HT1080 (cell line): ENCODE data around the gene NUP62CL. TPM values are rescaled to one million over a fixed set of nuclear protein-coding genes. Genes with fewer than 3 reads are reported as not detected.

Experiments
- DNase-seq: peaks from one replicate; pipeline ENCODE4 v3.0.0-alpha.2; 2015; ENCODE audit warnings: low read depth
- small RNA-seq: library from RNA; depleted of rRNA; stranded (forward); fragments of <200 nt; gene quantifications from one replicate; pipeline ENCODE3, GENCODE V24; 2014
- total RNA-seq: library from RNA; depleted of rRNA; stranded (reverse); fragments of >200 nt; shearing (Covaris generic); gene quantifications from 2 replicates; pipeline ENCODE4 v1.2.3, GENCODE V29; 2014; rRNA removed

The NUP62CL gene
- total RNA-seq, 1 experiment from 2014 or later: not detected

GRCh38 chrX:107153005-107153404 lies 53.2 kb downstream of the NUP62CL start:
- DNase-seq: no peak

DNA sequence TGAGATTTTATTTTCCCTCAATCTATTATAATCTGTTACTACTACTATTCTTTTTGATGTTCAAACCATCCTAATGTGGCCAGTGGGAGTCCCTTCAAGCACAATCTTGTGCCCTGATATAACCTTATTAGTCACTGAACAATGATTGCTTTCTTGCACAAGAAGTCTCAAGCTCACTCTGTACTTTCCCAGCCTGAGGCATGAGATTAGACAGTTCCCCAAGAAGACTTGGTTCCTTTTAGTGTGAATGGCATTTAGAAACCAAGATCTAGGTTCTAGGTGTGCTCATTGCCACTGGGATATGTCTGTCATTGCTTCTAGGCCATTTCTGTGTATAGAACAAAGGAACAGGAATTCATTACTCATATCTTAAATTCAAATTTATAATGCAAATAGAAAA lies 59.6 kb downstream of the NUP62CL start:
- no peak for DNase-seq

GRCh38 chrX:107135965-107136307 lies 70.3 kb downstream of the NUP62CL start:
- no peak for DNase-seq

- DNase-seq: peak; percentile 53
Observed at GRCh38 chrX:107135049-107135964, 70.9 kb downstream of the NUP62CL start.

DNA sequence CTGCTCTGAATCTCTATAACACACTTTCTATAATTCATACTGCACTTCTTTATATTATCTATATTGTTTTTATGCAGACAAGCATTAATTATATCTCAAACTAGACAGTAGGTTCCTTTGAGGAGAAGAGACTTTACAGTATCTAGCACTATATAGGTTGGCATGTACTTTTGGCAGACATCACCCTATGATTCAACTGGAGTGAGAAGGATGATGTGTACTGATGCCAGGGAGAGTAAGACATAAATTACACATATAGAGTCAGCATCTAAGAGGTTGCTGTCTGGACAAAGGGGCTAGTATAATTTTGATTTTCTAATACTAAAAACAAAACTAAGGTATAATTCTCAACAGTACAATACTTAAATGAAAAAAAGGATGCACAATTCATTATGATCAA lies 82.5 kb downstream of the NUP62CL start:
- DNase-seq: peak; percentile 17

DNA sequence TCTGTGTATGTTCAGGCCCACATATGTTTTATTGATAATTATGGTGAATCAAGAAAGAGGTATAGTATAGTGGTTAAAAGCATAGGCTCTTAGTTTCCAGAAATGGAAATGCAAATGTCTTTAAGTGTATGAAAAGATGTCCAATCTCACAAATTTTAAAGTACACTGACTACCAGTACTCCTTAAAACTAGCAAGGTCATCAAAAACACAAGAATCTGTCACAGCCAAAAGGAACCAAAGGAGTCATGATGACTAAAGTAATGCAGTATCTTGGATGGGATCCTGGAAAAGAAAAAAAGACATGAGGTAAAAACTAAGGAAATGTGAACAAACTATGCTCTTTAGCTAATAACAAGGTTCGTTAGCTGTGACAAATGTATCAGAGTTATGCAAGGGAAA lies 87.0 kb downstream of the NUP62CL start:
- no peak for DNase-seq

DNA sequence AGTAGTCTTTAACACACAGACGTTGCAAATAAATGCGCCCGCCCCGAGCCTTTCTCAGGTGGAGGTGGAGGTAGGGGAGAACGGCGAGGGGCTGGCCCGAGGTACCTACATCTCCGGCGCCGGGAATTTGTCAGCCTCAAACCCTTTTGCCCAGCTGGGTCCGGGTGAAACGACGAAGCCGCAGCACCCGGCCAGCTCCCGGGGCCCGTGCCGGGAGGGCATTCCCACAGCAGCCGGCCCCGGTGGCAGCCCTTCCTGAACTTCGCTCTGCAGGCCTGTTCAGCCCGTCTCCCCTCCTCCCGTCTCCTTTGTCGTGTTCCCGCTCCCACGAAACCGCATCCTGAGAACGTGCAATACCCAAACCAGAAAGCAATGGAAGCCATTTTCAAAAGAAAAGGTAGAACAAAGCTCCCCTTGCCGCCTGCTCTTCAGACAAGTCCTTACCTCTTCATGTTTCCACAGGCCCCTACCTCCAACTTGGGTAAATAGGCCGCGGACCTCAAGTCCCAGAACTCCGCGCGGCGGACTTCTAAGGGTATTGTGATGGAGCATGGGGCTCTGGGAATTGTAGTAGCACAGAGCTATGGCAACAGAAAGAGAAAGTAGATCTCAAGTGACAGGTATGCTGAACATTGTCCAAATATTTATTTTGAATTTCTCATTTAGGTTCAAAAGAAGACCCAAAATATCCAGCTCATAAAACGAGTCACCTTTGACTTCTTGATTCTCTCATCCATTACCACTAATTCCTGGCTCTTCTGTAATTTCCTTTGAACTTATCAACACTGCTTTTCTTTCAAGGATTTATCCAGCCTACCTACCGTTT lies 87.7 kb downstream of the NUP62CL start, which contains the start of gene RBM41:
TSS of gene RBM41 (minus strand) at position 501 of the 826 bp plus-strand sequence. CDS start at position 452, 49 bp downstream.
- DNase-seq: peak; percentile 70

- no peak for DNase-seq
Observed at GRCh38 chrX:107117993-107118321, 88.3 kb downstream of the NUP62CL start.

DNA sequence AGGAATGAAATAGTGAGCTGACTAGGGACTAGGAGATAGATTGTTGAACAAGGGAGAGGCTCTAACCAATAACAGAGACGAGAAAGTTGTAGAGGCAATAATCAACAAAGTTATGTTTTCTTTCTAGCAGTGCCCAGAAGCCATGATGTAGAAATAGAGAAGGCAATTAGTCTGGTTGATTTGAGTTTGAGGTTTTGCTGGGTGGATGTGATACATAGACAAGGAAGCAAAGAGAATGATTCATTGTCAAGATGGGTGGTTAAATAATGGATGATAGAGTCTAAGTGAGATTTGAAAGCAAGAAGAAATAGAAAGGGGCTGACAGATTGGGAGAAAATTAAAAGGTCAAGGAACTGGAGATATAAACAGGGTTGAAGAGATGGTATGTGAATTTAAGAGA lies 98.8 kb downstream of the NUP62CL start:
- peak; percentile 20 for DNase-seq

DNA sequence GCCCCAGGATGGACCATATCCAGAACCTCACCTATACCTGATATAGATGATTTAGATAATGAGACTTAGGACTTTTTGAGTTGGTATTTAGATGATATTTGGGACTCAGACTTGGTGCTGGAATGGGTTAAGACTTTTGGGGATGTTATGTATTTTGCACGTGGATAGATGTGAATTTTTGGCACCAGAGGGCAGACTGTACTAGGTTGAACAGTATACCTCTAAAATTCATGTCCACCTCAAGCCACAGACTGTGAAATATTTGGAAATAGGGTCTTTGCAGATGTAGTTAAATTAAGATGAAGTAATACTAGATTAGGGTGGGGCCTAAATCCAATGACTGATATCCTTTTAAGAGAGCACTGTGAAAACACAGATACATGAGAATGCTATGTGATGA lies 103.3 kb downstream of the NUP62CL start:
- DNase-seq: no peak

GRCh38 chrX:107076158-107076557 lies 130.1 kb downstream of the NUP62CL start:
- DNase-seq: no peak

Small RNAs within 50 kb of the gene (small RNA-seq; reads per million reads assigned to genes)
- gene RF00019: not detected

Other genes with a start within 250 kb of the NUP62CL start
- 14.4 and 14.7 TPM in 2 replicates for gene MORC4, start 206.2 kb downstream of the NUP62CL start, total RNA-seq
- gene RBM41, start 87.6 kb downstream of the NUP62CL start, total RNA-seq: 6.3 and 8.1 TPM in 2 replicates
- not detected in 2 replicates for gene DNAAF6, start 178 bp upstream of the NUP62CL start, total RNA-seq
- 0.03 and 0.08 TPM in 2 replicates for gene FRMPD3, start 243.2 kb upstream of the NUP62CL start, total RNA-seq